OCI-LY7 (cell line): ENCODE results near the gene HTT-AS.

Source experiments
- CTCF ChIP-seq: fragments of 200-600 bp; sonication (generic); conservative IDR thresholded peaks from 2 replicates; pipeline ENCODE4 v1.5.1; 2014; ENCODE audit warnings: mild to moderate bottlenecking, antibody characterized with exemption, low read length, moderate library complexity, mixed read lengths
- EZH2phosphoT487 ChIP-seq: fragments of 200-600 bp; sonication (generic); IDR thresholded peaks from 2 replicates; pipeline ENCODE4 v1.6.1; 2018; ENCODE audit warnings: low read depth, borderline replicate concordance, mild to moderate bottlenecking, mixed run types, antibody characterized with exemption, low read length, moderate library complexity, mixed read lengths

DNA sequence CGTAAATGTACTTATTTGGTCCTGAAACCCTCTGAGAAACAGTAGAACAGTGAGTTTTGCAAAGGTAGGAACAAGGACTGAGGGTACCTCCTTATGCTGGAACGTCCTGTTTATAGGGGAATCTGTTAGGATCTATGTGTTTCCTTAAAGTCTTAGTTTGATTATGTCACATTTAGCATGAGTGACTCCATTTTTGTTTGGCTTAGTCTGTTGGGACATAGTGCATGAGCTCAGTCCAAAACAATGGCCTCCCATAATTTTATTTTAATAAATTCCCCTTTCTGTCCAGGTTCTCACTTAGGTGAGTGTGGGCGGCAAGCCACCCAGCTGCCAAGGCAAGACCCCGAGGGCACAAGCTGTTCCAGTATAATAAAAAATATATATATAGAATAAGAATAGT is 27.7 kb downstream of the HTT-AS start:
- TF ChIP-seq CTCF (no peak), EZH2phosphoT487 (no peak)
